ENCODE data around the gene C4orf51. TPM values are rescaled to one million over a fixed set of nuclear protein-coding genes. Genes with fewer than 3 reads are reported as not detected.

C4orf51 gene
- total and polyA plus RNA-seq, 2 of the 8 experiments (the other 6 are each of a cell fraction or from before 2014, with no cell fraction given), result 0.54 TPM; not detected in 1

- no peaks in the 10 kb centered on the region for H3K79me2 ChIP-seq (ENCODE audit: control insufficient read depth in 1 of 2, insufficient read depth in 2 of 2, low read length in 2 of 2)
- no peak overlapping the region for H3K4ac ChIP-seq (replicated peaks; ENCODE audit: insufficient read length, low read depth, low read length)
- no peak overlapping the region for H3K14ac ChIP-seq (ENCODE audit: insufficient read length)
- TF ChIP-seq MAFK (IDR thresholded peaks at IDR 0.05; ENCODE audit: low read depth, low read length) (peak; percentile 54; the same call in 1 of the 2 replicates), TBP (IDR thresholded peaks at IDR 0.05; ENCODE audit: low read depth, low read length) (no peak)
- H3K27ac ChIP-seq (ENCODE audit: low read depth, low read length), result no peak overlapping the region
- H2BK15ac ChIP-seq (ENCODE audit: low read length), result no peak overlapping the region
- H2AK5ac ChIP-seq (ENCODE audit: low read depth, low read length), result no peak overlapping the region
- H3K4me1 ChIP-seq (replicated peaks in 1 of 4; ENCODE audit: control insufficient read depth in 3 of 4, insufficient read depth in 4 of 4, low read length in 3 of 4), result no peaks in the 10 kb centered on the region
- H4K8ac ChIP-seq (ENCODE audit: extremely low read depth, insufficient read depth, low read length), result no peak overlapping the region
- H4K91ac ChIP-seq (replicated peaks; ENCODE audit: insufficient read length, low read length), result no peak overlapping the region
- ChIA-PET POLR2A (ENCODE audit: partially characterized antibody) (no interaction called here), CTCF (ENCODE audit: partially characterized antibody) (interaction anchor here (0.6 kb wide), 1 partner anchor 57 kb away, joined by 3 read pairs; no protein-coding TSS in a partner anchor)
- no peak overlapping the region for H3K18ac ChIP-seq (ENCODE audit: extremely low read depth, low read length)
- H3K79me1 ChIP-seq (ENCODE audit: low read depth, low read length), result no peaks in the 10 kb centered on the region
- no peak overlapping the region for H2BK12ac ChIP-seq (ENCODE audit: low read depth, low read length)
- H2BK120ac ChIP-seq (replicated peaks; ENCODE audit: low read depth, low read length), result no peak overlapping the region
- H3K56ac ChIP-seq (replicated peaks; ENCODE audit: insufficient read length, low read depth, low read length), result no peak overlapping the region
- H4K20me1 ChIP-seq (replicated peaks in 1 of 2; ENCODE audit: control insufficient read depth in 1 of 2, insufficient read depth in 2 of 2, low read length in 2 of 2), result no peaks in the 10 kb centered on the region
- H3K4me3 ChIP-seq (ENCODE audit: extremely low read depth in 1 of 4, insufficient read depth in 2 of 4, low read depth in 3 of 4, low read length in 4 of 4), result no peak overlapping the region
- H2AFZ ChIP-seq (ENCODE audit: low read length), result no peak overlapping the region
- FAIRE-seq, result no peak
- no peak for DNase-seq (ENCODE audit: low read depth in 1 of 2, low spot score in 2 of 2)
- H3K9me3 ChIP-seq (ENCODE audit: insufficient read depth in 2 of 2, low read depth in 1 of 2, low read length in 1 of 2), result no peaks in the 10 kb centered on the region
- H3K9ac ChIP-seq (replicated peaks in 1 of 4; ENCODE audit: extremely low read depth in 1 of 4, low read depth in 3 of 4, low read length in 3 of 4), result no peak overlapping the region
- H2BK20ac ChIP-seq (ENCODE audit: low read length), result no peak overlapping the region
- no peak overlapping the region for H3K4me2 ChIP-seq (ENCODE audit: insufficient read depth in 1 of 2, low read depth in 2 of 2, low read length in 2 of 2)
- H3K23me2 ChIP-seq (ENCODE audit: low read depth, low read length), result no peaks in the 10 kb centered on the region
- no peak overlapping the region for H2BK5ac ChIP-seq (ENCODE audit: low read depth, low read length)
- H3K36me3 ChIP-seq (ENCODE audit: control insufficient read depth in 2 of 4, insufficient read depth in 4 of 4, low read length in 3 of 4), result no peaks in the 10 kb centered on the region
- 87% methylated on average over 3 of the region's 3 CpGs; no CpG with 5 or more reads in 1 of the 2 experiments for WGBS, 2 experiments (ENCODE audit: extremely low coverage in 1 of 2, insufficient coverage in 1 of 2, insufficient read length in 1 of 2, insufficient replicate concordance in 2 of 2, low coverage in 1 of 2, low lambda C conversion rate in 2 of 2, missing lambda C conversion rate in 1 of 2)
- H4K5ac ChIP-seq (ENCODE audit: insufficient read length, low read depth, low read length), result no peak overlapping the region
- H3K23ac ChIP-seq (ENCODE audit: insufficient read length), result no peak overlapping the region
- H3K27me3 ChIP-seq (replicated peaks in 1 of 4; ENCODE audit: control insufficient read depth in 3 of 4, extremely low read depth in 1 of 4, insufficient read depth in 3 of 4, low read length in 3 of 4), result peaks cover 0 to 1% (median 0%) of the 10 kb centered on the region in 4 experiments; a peak in 1 of 7 replicates
These were observed 19.9 kb upstream of the C4orf51 start for GRCh38 chr4:145660064-145660463.

All from H1 (cell line).